ENCODE data around the gene DHX32. TPM values are rescaled to one million over a fixed set of nuclear protein-coding genes. Genes with fewer than 3 reads are reported as not detected.

The DHX32 gene
- total RNA-seq, 2 donors from 2014 or later, result 64.0 to 86.3 TPM

GRCh38 chr10:125788156-125789034 is 92.7 kb downstream of the DHX32 start:
- no peak for DNase-seq
- Histone ChIP-seq H3K36me3 (no peaks in the 10 kb centered on the region), H3K9ac (ENCODE audit: low read depth in 2 of 2, low read length in 2 of 2) (no peak overlapping the region), H3K27ac (no peak overlapping the region), H3K4me1 (no peaks in the 10 kb centered on the region), H3K4me3 (no peak overlapping the region), H3K27me3 (no peaks in the 10 kb centered on the region), H3K9me3 (no peaks in the 10 kb centered on the region)
- no peak for TF ChIP-seq CTCF (IDR thresholded peaks at IDR 0.05)
- intact Hi-C loops (cut with DNase I), result no loop called here

Small RNA genes within 50 kb of the gene (microRNA-seq; reads per million reads assigned to microRNA genes)
- gene MIR4484, result not detected

Other genes starting within 250 kb of the DHX32 start
- not detected for gene TEX36, start 198.1 kb downstream of the DHX32 start, total RNA-seq
- 10 to 100 TPM; 16.4 to 20.4 TPM for gene EDRF1, start 161.6 kb downstream of the DHX32 start, total RNA-seq
- gene MMP21, start 105.5 kb downstream of the DHX32 start, total RNA-seq, result not detected
- gene UROS, start 58.0 kb downstream of the DHX32 start, total RNA-seq, result 10 to 100 TPM; 19.9 to 30.2 TPM
- gene BCCIP, start 57.7 kb downstream of the DHX32 start, total RNA-seq, result 10 to 100 TPM; 36.0 to 67.2 TPM
- 1 to 10 TPM; 5.8 to 6.9 TPM for gene FANK1, start 15.3 kb upstream of the DHX32 start, total RNA-seq

Data from colonic mucosa (tissue), 4 donors.